Prostate gland (tissue), 2 donors: ENCODE results near the gene CAPN14.

Source experiments
- CTCF ChIP-seq, 4 experiments: fragments of 200-600 bp in 2 of 4; fragments of 450-650 bp in 2 of 4; sonication (generic) in 2 of 4; IDR thresholded peaks; 1 replicate in 3 of 4; 2 replicates in 1 of 4; pipeline ENCODE4 v1.5.1; 2016 to 2019; ENCODE audit warnings: antibody characterized with exemption in 4 of 4, mild to moderate bottlenecking in 2 of 4, moderate library complexity in 2 of 4
- POLR2AphosphoS5 ChIP-seq: sonication (generic); formaldehyde crosslinking; IDR thresholded peaks from one replicate; pipeline ENCODE4 v1.6.1; 2017; ENCODE audit warnings: antibody characterized with exemption

- TF ChIP-seq CTCF (IDR thresholded peaks at IDR 0.05) (no peak), POLR2AphosphoS5 (no peak)
Measured at GRCh38 chr2:31236433-31237205, 19.3 kb upstream of the CAPN14 start.
